WI38 (cell line): Measurements from ENCODE around the gene TPK1.

ENCODE experiments used
- H3K4me3 ChIP-seq: 2 replicates; pipeline ENCODE4 v1.5.1; 2011; ENCODE audit warnings: low read depth, mild to moderate bottlenecking, control low read depth, low read length
- CTCF ChIP-seq: IDR thresholded peaks from 2 replicates; pipeline ENCODE4 v1.5.1; 2012; ENCODE audit warnings: low read depth, mild to moderate bottlenecking, control low read depth, low read length

TPK1 gene

GRCh38 chr7:144525956-144526355 is 309.9 kb downstream of the TPK1 start:
- TF ChIP-seq CTCF = no peak
- no peak overlapping the region for H3K4me3 ChIP-seq

- no peak for TF ChIP-seq CTCF
- H3K4me3 ChIP-seq = no peak overlapping the region
These were observed 311.6 kb downstream of the TPK1 start for GRCh38 chr7:144524271-144524670.

GRCh38 chr7:144523621-144524020 is 312.2 kb downstream of the TPK1 start:
- no peak for TF ChIP-seq CTCF

GRCh38 chr7:144519925-144520324 is 315.9 kb downstream of the TPK1 start:
- H3K4me3 ChIP-seq = no peak overlapping the region
- TF ChIP-seq CTCF = no peak

More at GRCh38 chr7:144523621-144524020, 312.2 kb downstream of the TPK1 start:
- H3K4me3 ChIP-seq = no peak overlapping the region

- no peak overlapping the region for H3K4me3 ChIP-seq
- TF ChIP-seq CTCF = no peak
These were observed 317.5 kb downstream of the TPK1 start for GRCh38 chr7:144518360-144518759.

- H3K4me3 ChIP-seq = no peak overlapping the region
- TF ChIP-seq CTCF = no peak
These were observed 318.1 kb downstream of the TPK1 start for GRCh38 chr7:144517749-144518148.

GRCh38 chr7:144516729-144517525 is 318.9 kb downstream of the TPK1 start:
- no peak for TF ChIP-seq CTCF
- H3K4me3 ChIP-seq = no peak overlapping the region
